ENCODE data around the gene ARHGAP32. TPM values are rescaled to one million over a fixed set of nuclear protein-coding genes. Genes with fewer than 3 reads are reported as not detected.

The ARHGAP32 gene
- total and polyA plus RNA-seq, 2 donors (not counting 1 experiment from before 2014, with no cell fraction given) = 4.0 to 9.6 TPM

DNA sequence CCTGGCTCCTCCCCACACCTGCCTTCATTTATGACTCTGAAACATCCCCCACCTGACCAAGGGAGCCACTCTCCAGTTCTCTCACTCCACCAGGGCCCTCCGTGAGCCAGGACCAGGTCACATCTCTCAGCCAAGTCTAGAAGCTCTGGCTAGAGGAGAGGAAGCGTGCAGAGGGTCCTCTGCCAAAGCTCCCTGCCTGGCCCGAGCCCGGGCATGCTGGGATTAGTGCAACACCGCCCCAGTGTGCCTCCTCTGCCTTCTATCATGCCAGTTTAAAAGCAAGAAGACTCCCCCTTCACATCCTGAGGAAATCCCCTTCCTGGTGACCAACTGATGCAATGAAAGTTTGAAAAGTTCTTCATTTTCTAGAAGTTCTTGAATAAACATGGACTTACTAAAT is 272.9 kb downstream of the ARHGAP32 start:
- no peak overlapping the region for H3K4me2 ChIP-seq (ENCODE audit: extremely low read depth, insufficient read depth, low read length)
- no peaks in the 10 kb centered on the region for H3K4me1 ChIP-seq (ENCODE audit: control insufficient read depth, extremely low read depth, insufficient read depth, low read length)
- no peaks in the 10 kb centered on the region for H4K20me1 ChIP-seq (ENCODE audit: control insufficient read depth, extremely low read depth, insufficient read depth, low read length)
- TF ChIP-seq, protein P1, sequence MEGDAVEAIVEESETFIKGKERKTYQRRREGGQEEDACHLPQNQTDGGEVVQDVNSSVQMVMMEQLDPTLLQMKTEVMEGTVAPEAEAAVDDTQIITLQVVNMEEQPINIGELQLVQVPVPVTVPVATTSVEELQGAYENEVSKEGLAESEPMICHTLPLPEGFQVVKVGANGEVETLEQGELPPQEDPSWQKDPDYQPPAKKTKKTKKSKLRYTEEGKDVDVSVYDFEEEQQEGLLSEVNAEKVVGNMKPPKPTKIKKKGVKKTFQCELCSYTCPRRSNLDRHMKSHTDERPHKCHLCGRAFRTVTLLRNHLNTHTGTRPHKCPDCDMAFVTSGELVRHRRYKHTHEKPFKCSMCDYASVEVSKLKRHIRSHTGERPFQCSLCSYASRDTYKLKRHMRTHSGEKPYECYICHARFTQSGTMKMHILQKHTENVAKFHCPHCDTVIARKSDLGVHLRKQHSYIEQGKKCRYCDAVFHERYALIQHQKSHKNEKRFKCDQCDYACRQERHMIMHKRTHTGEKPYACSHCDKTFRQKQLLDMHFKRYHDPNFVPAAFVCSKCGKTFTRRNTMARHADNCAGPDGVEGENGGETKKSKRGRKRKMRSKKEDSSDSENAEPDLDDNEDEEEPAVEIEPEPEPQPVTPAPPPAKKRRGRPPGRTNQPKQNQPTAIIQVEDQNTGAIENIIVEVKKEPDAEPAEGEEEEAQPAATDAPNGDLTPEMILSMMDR (conservative IDR thresholded peaks at IDR 0.05 in 1 of 2, IDR thresholded peaks at IDR 0.05 in 1 of 2; ENCODE audit: low read depth in 1 of 2, low read length in 2 of 2) = no peak
- TF ChIP-seq EZH2 (IDR thresholded peaks at IDR 0.05; ENCODE audit: low read length, missing control alignments) = no peak
- H2AFZ ChIP-seq (ENCODE audit: low read length) = no peak overlapping the region
- peaks cover 3% of the 10 kb centered on the region for H3K27me3 ChIP-seq (ENCODE audit: control insufficient read depth, insufficient read depth, low read length)
- no peaks in the 10 kb centered on the region for H3K36me3 ChIP-seq (ENCODE audit: control insufficient read depth, insufficient read depth, low read length)
- H3K79me2 ChIP-seq (ENCODE audit: control insufficient read depth, insufficient read depth, low read length) = no peaks in the 10 kb centered on the region
- no peak overlapping the region for H3K9ac ChIP-seq (ENCODE audit: insufficient read depth, low read length)
- H3K9me3 ChIP-seq (ENCODE audit: control insufficient read depth, insufficient read depth, low read depth, low read length) = no peaks in the 10 kb centered on the region
- H3K27ac ChIP-seq (ENCODE audit: insufficient read depth, low read length) = no peak overlapping the region
- DNase-seq (ENCODE audit: low read depth in 2 of 2) = no peak
- H3K4me3 ChIP-seq (replicated peaks in 1 of 4; ENCODE audit: control extremely low read depth in 1 of 4, insufficient read depth in 1 of 4, low read depth in 3 of 4, low read length in 4 of 4) = no peak overlapping the region

DNA sequence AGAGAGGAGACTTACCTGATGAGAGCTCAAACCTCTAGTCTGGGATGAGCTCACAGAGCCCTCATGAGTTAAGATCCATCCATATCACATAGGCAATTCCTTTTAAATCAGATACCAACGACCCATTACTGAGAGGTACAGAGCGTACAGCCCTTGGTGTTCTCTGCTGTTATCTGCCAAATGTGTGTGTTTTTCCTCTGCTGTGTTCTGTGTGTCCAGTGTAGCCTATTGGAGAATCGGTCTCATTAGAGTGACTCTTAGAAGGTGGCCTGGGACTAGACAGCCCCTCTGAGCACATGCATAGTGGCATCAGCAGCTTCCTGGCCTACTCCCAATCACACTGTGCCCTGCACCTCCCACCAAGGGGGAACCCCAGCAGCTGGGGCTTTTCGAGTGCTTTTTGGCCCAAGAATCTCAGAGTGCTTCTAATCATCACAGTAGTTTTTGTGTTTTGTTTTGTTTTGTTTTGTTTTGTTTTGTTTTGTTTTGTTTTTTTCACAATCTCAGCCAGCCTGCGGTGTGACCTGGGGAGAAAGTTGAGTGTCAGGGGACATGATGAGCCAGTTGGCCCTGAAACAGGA is 274.9 kb downstream of the ARHGAP32 start:
- no peak overlapping the region for H3K4me2 ChIP-seq (ENCODE audit: extremely low read depth, insufficient read depth, low read length)
- H2AFZ ChIP-seq (ENCODE audit: low read length) = no peak overlapping the region
- H4K20me1 ChIP-seq (ENCODE audit: control insufficient read depth, extremely low read depth, insufficient read depth, low read length) = no peaks in the 10 kb centered on the region
- DNase-seq (ENCODE audit: low read depth in 2 of 2) = no peak
- H3K4me3 ChIP-seq (replicated peaks in 1 of 4; ENCODE audit: control extremely low read depth in 1 of 4, insufficient read depth in 1 of 4, low read depth in 3 of 4, low read length in 4 of 4) = no peak overlapping the region
- no peaks in the 10 kb centered on the region for H3K4me1 ChIP-seq (ENCODE audit: control insufficient read depth, extremely low read depth, insufficient read depth, low read length)
- H3K79me2 ChIP-seq (ENCODE audit: control insufficient read depth, insufficient read depth, low read length) = no peaks in the 10 kb centered on the region
- no peak overlapping the region for H3K9ac ChIP-seq (ENCODE audit: insufficient read depth, low read length)
- no peak overlapping the region for H3K27ac ChIP-seq (ENCODE audit: insufficient read depth, low read length)
- peaks cover 3% of the 10 kb centered on the region for H3K27me3 ChIP-seq (ENCODE audit: control insufficient read depth, insufficient read depth, low read length)
- TF ChIP-seq, protein P1 (conservative IDR thresholded peaks at IDR 0.05 in 1 of 2, IDR thresholded peaks at IDR 0.05 in 1 of 2; ENCODE audit: low read depth in 1 of 2, low read length in 2 of 2) = no peak
- TF ChIP-seq EZH2 (IDR thresholded peaks at IDR 0.05; ENCODE audit: low read length, missing control alignments) = no peak
- no peaks in the 10 kb centered on the region for H3K36me3 ChIP-seq (ENCODE audit: control insufficient read depth, insufficient read depth, low read length)
- no peaks in the 10 kb centered on the region for H3K9me3 ChIP-seq (ENCODE audit: control insufficient read depth, insufficient read depth, low read depth, low read length)

DNA sequence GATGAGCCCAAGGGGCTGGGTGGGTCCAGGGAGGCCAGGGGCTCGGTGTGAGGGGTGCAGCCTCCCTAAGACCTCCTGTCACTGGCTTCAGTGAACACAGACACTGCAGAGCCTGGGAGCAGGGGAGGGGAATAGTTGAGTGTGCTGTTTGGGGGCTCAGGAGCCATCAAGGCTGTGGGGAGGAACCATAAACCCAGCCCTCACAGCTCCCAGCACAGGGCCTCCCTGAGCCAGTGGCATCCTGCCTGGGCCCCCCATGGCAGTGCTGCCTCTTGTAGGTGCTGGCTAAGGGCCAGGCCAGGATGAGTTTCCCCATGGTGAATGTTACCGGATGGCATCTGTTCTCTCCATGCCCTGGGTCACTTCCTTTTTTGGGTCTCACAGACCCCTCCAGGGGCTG is 275.4 kb downstream of the ARHGAP32 start:
- peaks cover 3% of the 10 kb centered on the region for H3K27me3 ChIP-seq (ENCODE audit: control insufficient read depth, insufficient read depth, low read length)
- no peak overlapping the region for H2AFZ ChIP-seq (ENCODE audit: low read length)
- H3K79me2 ChIP-seq (ENCODE audit: control insufficient read depth, insufficient read depth, low read length) = no peaks in the 10 kb centered on the region
- DNase-seq (ENCODE audit: low read depth in 2 of 2) = no peak
- no peaks in the 10 kb centered on the region for H3K36me3 ChIP-seq (ENCODE audit: control insufficient read depth, insufficient read depth, low read length)
- no peak overlapping the region for H3K4me3 ChIP-seq (replicated peaks in 1 of 4; ENCODE audit: control extremely low read depth in 1 of 4, insufficient read depth in 1 of 4, low read depth in 3 of 4, low read length in 4 of 4)
- H3K27ac ChIP-seq (ENCODE audit: insufficient read depth, low read length) = no peak overlapping the region
- H3K9ac ChIP-seq (ENCODE audit: insufficient read depth, low read length) = no peak overlapping the region
- TF ChIP-seq EZH2 (IDR thresholded peaks at IDR 0.05; ENCODE audit: low read length, missing control alignments) = no peak
- TF ChIP-seq, protein P1 (conservative IDR thresholded peaks at IDR 0.05 in 1 of 2, IDR thresholded peaks at IDR 0.05 in 1 of 2; ENCODE audit: low read depth in 1 of 2, low read length in 2 of 2) = no peak
- no peaks in the 10 kb centered on the region for H3K4me1 ChIP-seq (ENCODE audit: control insufficient read depth, extremely low read depth, insufficient read depth, low read length)
- no peaks in the 10 kb centered on the region for H3K9me3 ChIP-seq (ENCODE audit: control insufficient read depth, insufficient read depth, low read depth, low read length)
- no peaks in the 10 kb centered on the region for H4K20me1 ChIP-seq (ENCODE audit: control insufficient read depth, extremely low read depth, insufficient read depth, low read length)
- H3K4me2 ChIP-seq (ENCODE audit: extremely low read depth, insufficient read depth, low read length) = no peak overlapping the region

Data from fibroblast of lung (primary cell).